Stromal cell of bone marrow (primary cell): ENCODE data around the gene RASSF1.

Source experiments
- DNase-seq: peaks from one replicate; pipeline ENCODE4 v3.0.0-alpha.2; 2012; ENCODE audit warnings: low read depth

The RASSF1 gene

GRCh38 chr3:50299929-50300680 is 40.5 kb downstream of the RASSF1 start:
- peak; percentile 52 for DNase-seq

GRCh38 chr3:50299638-50299928 is 41.1 kb downstream of the RASSF1 start:
- no peak for DNase-seq

- DNase-seq, result peak; percentile 99
Observed at GRCh38 chr3:50298836-50299637, 41.6 kb downstream of the RASSF1 start, which contains the start of the genes HYAL3 and NAA80. Gene HYAL3 (minus strand): TSS chr3:50299405. CDS start chr3:50295602, 3,803 bp downstream. Gene NAA80 (minus strand): TSS chr3:50299405. CDS start chr3:50297463, 1,942 bp downstream.

- DNase-seq, result no peak
Observed at GRCh38 chr3:50297896-50298725, 42.5 kb downstream of the RASSF1 start.

GRCh38 chr3:50297384-50297775 is 43.3 kb downstream of the RASSF1 start:
- no peak for DNase-seq

- DNase-seq, result no peak
Observed at GRCh38 chr3:50296721-50297383, 43.8 kb downstream of the RASSF1 start.

- no peak for DNase-seq
Observed at GRCh38 chr3:50295553-50296431, 44.8 kb downstream of the RASSF1 start.

- DNase-seq, result no peak
Observed at GRCh38 chr3:50294492-50295403, 45.9 kb downstream of the RASSF1 start.

GRCh38 chr3:50294089-50294488 is 46.5 kb downstream of the RASSF1 start:
- no peak for DNase-seq

- DNase-seq, result no peak
Observed at GRCh38 chr3:50293079-50293801, 47.4 kb downstream of the RASSF1 start.

- DNase-seq, result peak; percentile 96
Observed at GRCh38 chr3:50292159-50293078, 48.2 kb downstream of the RASSF1 start, which contains the start of gene IFRD2. Gene IFRD2 (minus strand): TSS chr3:50292429. CDS start chr3:50292274, 155 bp downstream.

- no peak for DNase-seq
Observed at GRCh38 chr3:50290161-50290641, 50.4 kb downstream of the RASSF1 start.

- DNase-seq, result no peak
Observed at GRCh38 chr3:50289130-50289529, 51.5 kb downstream of the RASSF1 start.

- no peak for DNase-seq
Observed at GRCh38 chr3:50288387-50289007, 52.1 kb downstream of the RASSF1 start.

- DNase-seq, result no peak
Observed at GRCh38 chr3:50287262-50287661, 53.4 kb downstream of the RASSF1 start.

- no peak for DNase-seq
Observed at GRCh38 chr3:50286322-50287227, 54.1 kb downstream of the RASSF1 start.
